ENCODE measurements around the gene BRMS1.
"Not testable (repeated sequence)": the region's sequence is repeated elsewhere in the genome, so short reads cannot be mapped to it uniquely, and the experiment has no call there.

- not testable (repeated sequence) for TF ChIP-seq CTCF, POLR2A, EP300 (IDR thresholded peaks at IDR 0.05)
Measured at GRCh38 chr11:66380264-66380663, 35.4 kb upstream of the BRMS1 start.
